GM19023 (cell line): ENCODE data around the gene RARA.

ENCODE experiments used
- ATAC-seq: cut with Tn5 transposase; IDR thresholded peaks from one replicate; pipeline ENCODE4 v1.9.1; 2021; ENCODE audit warnings: mild to moderate bottlenecking, moderate library complexity; ENCODE audit not compliant: unreplicated experiment

RARA gene

DNA sequence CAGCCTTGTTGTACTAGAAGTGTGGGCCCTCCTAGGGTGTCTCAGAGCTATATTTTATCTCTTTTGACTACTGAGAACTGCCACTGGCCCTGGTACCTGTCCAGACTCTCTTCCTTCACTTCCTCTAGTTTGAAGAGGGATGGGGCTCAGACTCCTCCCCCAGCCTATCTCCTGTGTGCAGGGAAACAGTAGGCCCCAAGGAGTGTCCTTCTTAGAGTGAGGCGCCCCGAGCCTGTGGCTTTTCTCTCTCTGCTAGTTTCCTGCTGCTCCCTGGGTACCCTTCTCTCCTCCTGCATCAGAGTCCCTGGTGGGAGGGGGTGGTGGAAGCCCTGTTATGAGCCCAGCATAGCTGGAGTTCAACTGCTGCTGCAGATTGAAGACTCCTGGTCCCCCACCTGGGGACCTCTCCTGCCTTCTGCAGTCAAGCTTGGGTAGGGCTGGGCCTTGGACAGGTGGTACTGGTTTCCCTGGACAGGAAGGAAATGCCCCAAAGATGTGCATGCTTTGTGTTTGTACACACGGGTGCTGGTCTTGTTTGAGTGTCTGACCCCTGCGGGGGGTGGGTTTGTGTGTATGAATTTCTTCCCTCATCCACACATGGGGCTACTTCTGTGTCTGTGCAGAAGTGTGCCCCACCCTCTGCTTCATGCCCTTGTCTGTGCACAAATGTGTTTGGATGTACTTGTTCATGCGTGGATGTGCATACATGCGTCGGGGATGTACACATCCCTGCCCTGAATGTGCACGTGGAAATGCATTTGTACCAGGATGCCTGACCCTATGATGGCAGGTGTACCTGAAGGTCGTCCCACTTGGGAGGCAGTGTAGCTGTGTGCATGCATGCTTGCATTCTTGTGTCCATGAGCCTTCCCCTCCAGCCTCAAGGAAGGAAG, 6.9 kb downstream of the RARA start:
- no peak for ATAC-seq

DNA sequence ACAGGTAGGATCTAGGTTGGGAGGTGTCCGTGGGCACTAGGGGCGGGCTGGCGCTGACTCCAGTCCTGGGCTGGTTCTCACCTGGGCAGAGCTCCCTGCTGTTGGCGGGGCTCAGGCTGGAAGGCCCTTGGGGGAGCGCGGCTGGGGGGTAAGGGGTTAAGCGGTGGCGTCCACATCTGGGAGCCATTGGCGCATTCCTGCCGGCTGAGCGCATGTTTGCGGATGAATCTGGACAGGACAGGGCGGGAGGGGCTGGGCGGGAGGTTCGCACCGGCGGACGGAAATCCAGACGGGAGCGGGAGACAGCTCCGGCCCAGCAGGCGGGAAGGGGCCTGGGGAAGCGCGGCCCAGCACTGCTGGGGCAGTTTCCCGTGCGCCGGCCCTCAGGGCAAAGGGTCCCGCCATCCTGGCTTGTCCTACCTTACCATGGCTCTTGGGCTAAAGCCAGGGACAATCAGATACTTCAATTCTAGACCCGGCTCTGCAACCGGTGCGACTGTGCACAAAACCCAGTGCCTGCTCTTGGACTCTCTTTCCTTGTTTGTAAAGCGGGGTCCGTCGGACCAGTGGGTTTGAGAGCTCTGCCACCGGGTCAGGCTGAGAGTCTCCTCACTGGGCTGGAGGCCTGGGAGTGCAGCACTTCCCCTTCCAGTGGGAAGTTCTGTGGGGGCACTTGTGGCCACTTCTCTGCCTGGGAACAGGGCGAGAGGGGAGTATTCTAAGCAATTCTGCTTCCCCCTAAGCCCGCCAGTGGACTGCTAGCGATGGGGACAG, 7.8 kb downstream of the RARA start:
- ATAC-seq, result no peak

DNA sequence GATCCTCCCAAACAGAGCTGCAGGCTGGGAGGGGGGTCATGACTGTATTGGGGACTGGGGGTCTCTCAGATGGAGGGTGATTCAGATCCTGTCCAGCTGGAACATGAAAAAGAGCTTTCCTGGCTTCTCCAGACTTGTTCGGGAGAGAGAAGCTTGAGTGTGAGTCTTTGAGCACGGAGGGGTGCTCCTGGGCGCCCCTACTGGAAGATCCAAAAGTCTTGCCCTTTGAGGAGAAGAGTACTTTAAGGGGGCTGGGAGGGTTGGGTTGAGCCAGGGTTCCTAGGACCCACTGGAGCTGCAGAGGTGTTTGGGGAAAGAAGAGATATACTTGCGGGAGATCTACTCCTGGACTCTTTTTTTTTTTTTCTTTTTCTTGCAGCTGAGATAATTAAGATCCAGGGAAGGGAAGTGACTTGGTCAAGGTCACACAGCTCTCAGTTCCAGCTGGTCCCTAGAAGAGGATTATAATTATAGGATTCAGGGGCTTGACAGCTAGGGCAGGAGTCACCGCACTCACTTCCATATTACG, 8.4 kb downstream of the RARA start:
- no peak for ATAC-seq

DNA sequence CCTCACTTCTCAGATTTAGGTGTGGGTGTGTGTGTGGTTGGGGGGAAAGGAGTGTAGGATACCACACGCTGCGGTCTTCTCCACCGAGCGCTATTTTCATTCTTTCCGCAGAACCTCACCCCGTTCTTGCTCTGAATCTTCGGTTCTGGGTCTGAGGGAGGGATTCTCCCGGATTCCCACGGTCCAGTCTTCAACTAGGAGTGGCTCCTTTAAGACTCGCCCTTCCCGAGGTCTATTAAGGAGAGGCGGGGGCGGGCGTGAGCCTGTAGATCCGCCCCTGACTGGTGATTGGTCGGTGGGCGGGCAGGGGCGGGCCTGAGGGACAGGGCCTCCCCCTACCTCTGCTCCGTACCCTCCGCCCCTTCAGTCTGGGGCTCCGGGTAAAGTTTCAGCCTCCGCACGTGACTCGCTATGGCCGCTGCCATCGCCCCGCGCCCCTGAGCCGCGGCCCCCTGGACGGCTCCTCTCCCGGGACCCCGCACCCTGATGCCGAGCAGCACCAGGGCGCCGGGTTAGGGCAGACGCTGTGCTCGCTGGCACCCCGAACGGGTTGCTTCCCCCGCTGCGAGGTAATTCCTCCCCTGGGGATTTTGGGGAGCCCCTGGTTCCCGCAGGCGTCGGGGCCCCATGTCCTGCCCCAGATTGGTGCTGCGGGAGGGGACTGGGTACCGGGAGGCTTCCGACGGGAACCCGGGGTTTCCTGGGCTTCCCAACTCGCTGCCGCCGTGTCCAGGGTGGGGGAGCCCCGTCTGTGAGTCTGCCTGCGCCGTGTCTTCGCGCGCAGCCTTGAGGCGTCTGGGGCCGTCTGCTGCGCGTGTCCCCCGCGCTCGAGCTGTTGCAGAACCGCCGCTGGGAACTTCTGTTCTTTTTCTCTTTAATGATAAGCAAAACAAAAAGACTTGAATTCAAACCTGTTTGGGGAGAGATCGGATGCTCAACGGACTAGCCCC, 9.2 kb downstream of the RARA start:
- peak; percentile 68 for ATAC-seq

DNA sequence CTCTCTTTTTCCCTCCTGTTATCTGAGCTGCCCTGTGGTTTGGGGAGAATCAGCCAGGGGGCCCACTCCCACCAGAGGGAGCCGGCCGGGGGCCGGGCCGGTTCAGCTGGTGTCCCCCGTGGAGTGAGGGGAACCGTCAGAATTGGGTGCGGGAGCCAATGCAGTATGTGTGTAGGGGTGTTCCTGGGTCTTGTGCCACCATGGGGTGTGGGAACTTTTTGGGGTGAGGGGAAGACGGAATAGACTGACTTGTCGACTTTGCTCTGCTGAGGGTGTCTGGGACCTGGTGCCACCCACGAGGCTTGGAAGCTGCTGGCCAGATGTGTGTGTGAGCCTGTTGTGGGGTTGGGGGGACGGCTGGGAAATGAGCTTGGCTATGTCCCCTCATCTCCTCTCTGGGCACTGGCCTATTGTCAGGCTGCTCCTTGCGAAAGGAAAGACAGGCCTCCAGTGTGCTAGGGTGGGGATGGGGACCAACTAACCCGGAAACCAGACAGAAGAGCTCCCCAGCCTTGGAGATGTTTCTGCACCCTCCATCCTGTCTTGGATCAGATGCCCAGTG, 9.9 kb downstream of the RARA start:
- no peak for ATAC-seq

DNA sequence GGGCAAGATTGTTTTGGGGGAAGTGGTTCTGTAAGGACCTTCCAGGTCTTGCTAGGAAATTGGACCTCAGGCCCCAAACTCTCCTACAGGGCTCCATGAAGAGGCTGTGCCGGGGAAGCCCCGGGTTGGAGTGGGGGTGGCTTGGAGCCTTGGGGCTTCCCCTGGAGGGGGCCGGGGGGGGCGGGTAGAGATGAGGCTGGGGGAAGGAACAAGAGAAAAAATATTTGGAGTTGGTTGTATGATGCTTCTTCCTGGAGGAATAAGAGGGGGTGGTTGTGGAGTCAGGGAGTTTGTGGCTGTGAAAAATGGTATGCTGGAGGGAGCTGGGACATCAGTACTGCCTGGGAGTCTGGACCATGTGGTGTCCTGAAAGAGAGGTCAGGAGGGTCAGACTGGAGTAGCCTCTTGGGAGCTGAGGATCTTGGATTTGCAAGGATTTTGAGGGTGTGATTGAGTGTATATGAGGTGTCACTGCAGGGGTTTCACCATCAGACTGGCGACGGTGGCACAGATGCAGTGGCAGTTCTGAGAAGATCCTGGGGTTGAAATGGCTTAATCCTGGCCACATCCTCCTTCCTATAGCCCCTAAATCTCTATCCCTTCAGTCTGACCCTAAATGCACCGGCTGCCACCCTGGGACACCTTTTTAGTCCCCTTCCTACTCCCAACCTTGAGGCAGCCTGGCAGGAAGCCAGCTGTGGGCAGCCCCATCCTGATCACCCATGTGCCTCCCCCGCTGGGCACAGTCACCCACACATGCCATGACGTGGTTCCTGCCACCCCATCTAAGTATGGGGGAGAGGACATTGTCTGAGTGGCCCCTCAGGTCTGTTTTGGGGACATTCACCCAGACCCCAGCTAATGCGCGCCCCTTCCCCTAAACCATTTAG, 10.9 kb downstream of the RARA start:
- ATAC-seq, result no peak

DNA sequence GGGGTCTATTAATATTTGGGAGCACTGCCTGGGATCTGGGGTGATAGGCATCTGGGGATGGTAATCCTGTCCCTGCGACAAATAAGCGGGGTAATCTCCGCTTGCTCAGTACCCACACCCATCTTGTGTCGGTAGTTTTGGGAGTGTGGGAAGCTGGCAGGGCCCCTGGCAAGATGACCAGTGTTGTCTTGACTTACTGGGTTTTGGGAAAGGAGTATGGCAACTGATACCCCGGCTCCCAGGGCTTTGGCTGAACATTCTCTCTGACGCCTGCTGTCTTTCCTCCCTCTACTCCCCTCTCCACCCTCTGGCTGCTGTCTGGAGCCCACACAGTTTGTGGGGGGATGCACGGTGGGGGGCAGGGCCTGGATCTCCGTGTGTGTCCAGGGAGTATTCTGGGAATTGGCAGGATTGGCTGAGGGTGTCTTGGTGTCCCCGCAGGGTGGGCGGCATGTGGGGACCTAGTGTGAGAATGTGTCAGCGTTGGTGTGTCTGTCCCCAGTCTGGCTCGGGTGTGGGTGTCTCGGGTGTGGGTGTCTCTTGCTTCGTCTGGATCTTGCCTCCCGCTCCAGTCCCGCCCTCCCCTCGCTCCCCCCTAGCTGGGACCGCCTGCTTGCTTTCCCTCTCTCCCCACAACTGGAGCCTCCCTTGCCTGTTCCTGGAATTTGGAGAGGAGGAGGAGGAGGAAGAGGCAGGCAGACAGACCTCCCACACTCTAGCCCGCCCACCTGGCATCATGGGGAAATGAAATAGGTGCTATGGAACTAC, 12.0 kb downstream of the RARA start:
- ATAC-seq, result no peak

DNA sequence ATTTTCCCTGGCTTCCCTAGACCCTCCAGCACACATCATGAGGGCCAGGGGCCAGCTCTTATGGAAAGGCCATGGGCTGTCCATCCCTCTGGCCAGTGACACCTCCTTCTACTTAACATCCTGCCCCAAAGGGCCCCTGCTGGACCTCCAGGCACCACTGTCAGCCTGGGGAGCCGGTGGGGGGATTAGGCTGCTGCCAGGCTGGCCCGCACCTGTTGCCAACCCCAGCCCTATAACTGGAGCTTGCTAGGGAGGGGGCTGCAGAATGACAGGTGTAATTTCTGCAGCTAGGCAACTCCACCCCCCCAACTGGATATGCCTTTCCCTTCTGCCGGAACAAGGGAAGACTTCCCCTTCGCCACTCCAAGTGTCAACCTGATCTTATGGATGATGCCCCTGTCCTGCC, 12.5 kb downstream of the RARA start:
- ATAC-seq, result no peak

DNA sequence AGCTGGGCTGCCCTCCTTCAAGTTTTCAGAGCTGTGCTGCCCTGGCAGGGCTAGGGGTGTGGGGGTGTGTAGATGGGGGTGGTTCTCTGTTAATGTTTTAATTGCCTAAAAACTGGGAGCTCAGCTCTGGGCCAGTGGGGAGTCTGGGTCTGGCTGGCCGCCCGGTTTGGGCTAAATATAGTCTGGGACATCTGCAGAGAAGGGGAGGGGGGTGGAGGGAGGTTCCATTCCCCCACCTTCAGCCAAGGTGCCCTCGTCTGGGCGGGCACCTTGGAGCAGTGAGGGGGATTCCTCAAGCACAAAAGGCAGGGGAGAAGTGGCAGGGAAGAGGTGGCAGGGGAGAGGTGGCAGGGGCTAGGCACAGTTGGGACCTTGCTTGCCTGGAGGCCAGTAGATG, 13.0 kb downstream of the RARA start:
- ATAC-seq, result no peak

DNA sequence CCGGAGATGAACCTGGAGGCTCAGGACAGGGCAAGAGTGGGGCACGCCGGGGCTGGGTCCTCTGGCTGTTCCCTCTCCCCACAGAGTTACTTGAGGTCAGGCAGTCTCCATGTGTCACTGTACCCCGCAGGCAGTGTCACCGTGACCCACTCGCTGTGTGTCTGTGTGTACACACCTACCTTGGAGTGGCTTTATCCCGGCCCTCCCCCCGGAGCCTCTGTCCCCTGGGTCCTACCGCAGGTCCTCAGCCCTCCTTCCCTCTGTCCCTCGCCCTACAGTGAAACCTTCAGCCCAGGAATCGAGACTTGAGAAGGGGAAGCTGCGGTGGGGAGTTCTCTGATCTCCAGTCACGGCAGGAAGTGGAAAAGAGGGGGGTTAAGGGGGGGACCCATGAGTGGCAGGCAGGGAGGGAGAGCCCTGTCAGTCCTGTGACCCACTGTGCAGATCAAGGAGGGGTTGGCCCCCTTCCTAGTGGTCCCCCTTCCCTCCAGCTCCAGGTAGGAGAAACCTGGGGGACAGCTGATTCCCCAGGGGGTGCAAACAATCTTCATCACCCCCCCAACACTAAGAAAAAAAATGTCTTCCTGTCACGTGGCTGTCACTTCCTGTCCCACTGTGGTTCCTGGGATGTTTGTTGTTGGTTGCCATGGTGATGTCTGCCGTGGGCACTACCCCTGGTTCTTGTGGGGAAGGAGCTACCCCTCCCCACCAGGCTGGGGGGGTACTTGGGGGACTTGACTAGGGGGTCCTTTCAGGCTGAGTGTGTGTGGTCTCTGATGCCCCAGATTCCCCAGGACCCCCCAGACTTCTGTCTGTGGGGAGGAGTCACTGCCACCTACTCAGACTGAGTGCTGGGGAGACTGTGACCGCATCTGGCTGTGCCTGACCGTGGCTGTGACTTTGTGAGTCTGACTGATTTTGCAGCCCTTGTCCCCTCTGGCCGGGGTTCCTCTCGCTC, 13.7 kb downstream of the RARA start:
- peak; percentile 31 for ATAC-seq

DNA sequence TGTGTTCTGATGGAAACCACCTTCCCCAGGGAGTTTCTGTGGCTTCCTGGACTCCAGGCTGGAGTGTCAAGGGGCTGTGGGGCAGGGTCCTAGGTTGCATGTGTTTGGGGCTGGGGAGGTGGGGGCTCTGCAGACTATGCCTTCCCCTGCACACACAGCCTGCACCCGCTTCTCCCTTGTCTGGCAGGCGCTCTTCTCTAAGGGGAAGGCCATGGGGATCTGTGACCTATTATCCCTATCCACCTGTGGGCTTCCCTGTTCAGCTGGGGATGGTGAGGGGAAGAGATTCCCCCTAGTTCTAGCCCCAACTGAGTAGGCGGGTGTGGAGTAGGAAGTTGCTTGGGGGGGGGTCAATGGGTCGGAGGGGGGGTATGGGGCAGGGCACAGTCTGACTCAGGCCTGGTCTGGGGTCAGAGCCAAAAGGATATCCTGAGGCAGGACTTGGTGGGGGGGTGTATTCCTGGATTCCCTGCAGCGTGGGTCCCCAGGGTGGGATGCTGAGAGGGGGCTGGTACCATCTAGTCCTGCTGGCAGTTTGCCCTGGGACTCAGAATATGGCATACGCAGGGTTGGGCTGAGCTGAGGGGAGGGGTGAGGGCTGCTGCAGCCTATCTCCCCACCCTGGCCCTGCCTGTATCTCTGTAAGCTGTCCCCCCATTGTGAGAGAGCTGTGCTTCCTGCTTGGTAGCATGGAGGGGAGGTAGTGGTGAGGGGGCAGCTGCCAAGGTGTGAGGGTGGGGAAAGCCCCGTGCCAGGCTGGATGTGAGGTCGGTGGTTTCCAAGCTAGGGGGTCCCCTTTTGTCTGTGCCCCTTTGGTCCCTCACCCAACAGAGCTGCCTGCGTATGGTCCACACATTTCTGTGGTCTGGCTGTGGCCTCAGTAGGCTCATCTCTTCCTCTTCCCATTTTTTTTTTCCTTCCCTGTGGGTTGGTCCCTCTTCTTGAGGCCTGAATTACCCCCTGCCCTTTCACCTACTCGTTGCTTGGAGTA, 14.7 kb downstream of the RARA start:
- ATAC-seq, result no peak

DNA sequence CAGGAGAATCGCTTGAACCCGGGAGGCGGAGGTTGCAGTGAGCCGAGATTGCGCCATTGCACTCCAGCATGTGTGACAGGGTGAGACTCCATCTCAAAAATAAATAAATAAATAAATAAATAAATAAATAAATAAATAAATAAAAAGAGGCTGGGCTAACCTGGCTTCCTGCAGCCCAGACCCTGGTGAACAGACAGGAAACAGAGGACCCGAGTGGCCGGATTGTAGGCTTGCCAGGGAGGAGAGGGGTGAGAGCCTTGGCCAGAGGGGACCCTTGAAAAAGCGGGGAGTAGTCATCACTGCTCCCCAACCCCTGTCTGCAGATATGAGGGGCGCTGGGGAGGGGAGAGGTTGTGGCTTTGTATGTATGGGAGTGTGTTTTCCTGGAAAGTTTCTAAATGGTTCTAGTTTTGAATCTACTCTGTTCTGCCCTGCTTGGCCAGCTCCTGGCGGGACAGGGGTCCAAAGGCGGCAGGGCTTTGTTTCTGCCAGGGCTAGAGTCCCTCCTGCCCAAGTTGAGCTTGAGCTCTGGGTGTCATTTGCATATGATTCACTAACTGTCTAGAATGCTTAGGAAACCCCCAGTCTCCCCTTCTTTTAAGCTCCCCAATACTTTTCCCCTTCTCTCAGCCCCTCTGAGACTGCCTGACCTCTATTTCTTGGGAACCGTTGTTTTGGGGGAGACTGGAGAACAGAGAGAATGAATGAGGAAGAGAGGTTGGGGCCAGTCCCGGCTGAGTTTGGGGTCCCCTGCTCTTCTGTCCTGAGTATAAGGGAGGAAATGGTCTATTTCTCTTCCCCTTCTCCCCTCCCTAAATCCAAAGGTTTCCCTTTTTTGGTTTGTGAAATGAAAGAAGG, 16.4 kb downstream of the RARA start:
- ATAC-seq, result no peak

DNA sequence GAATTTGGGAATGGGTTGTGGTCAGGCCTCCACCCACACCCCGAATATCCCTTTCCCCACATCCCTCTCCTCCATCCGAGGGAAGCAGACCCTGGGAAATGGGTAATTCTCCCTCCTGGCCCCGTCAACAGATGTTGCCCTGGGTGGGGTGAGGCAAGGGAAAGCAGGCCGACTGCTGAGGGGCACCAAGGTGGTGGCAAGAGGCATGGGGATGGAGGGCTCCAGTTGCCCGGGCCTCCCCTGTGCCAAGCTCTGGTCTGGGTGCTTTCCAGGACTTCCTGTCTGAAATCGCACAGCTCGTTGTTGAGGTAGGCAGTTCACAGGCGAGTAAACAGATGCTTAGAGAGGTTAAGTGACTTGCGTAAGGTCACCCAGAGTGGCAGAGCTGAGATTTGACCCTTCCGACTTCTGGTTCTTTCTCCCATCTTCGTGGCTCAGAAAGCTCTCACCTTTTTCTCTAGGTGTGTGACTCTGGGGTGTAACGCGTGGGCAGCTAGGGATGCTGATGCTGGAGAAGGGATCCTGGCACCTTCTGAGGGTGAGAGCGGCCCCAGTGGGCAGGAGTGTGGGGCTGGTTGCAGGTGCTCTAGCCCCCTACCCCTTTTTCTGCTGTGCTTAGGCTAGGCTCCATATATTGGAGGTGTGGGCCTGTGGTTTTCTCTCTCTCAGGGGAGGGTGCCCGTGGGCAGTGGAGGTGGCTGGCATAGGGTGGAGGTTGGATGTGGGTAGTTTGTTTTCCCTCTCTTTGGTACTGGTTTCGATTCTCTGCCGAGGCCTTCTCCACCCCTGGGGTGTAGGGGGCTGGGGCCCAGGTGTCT, 17.2 kb downstream of the RARA start:
- no peak for ATAC-seq

DNA sequence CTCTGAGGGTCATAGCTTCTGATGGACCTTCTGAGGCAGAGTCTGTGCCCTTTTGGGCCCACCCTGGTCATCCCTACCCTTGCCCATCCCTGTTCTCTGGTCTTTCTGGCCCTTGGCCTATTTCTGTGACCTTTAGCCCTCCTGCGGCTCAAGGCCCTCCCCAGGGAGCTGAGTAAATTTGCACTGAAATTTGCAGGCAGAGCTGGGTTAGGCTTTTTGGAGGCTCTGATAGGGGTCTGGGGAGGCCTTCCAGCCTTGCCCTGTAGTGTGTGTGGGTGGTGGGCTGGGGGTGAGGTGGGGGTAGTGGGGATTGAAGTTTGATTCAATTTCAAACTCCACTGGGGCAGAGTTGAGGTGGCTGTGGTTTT, 17.8 kb downstream of the RARA start:
- ATAC-seq, result no peak

DNA sequence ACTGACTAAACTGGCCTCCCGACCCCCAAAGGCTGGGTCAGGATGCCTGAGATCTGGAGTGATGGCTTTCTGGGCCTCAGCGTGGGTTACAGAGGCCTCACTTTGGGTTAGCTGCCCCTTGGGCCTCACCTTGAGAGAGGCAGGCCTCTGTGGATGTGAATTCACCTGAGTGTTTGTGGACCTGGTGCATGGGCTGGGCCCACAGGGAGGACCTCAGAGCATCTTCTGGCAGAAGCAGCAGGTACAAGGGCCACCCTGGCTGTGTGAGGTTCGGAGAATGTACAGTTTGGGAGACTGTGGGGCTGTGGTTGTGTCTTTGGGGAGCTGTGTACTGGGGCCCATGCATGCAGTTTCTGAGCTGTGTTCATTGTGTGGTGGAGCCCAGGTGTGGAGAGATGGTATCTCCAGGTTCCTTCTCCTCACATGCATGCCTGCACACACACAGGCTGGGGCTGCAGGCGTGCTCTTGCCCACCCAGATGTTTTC, 18.3 kb downstream of the RARA start:
- no peak for ATAC-seq
